ENCODE measurements around the gene THRB. TPM values are rescaled to one million over a fixed set of nuclear protein-coding genes. Genes with fewer than 3 reads are reported as not detected.

The THRB gene
- total RNA-seq, 4 donors from 2014 or later = 9.8 to 52.4 (median 31.3) TPM

DNA sequence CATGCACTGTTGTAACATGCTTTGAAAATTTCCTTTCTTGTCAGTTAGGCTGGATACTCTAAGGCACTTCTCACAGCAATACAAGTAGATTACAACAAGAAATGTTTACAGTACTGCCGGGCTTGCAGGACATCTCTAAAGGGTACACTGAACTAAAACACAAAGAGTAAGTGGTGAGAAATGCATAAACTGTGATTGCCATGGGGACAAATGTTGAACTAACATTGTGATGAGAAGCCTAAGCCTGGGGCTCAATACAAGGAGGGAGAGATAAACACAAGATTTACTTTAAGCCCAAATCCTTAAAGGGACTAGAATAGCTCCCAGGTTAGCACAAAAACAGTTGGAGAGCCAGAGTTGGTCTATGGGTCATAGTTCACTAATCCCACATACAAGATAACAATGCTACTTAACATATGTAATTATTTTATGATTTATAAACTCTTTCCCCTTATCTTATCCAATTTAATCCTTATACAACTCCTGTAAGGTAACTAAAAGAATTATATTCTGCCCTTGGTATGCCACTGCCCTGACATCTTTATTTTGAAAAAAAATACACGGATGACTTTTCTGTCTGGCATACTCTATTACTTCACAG is 126.9 kb downstream of the THRB start:
- Histone ChIP-seq H3K4me1 (peaks cover 23 to 73% (median 35%) of the 10 kb centered on the region in 4 donors), H3K36me3 (no peaks in the 10 kb centered on the region), H3K9me3 (no peaks in the 10 kb centered on the region), H3K4me3 (no peak overlapping the region), H3K27me3 (no peaks in the 10 kb centered on the region), H3K27ac (peak overlapping the region; percentile 53 to 67 (median 56))
- DNase-seq = no peak
- in situ Hi-C loops (cut with MboI; ENCODE audit: low pct_ligation_motif_present in 1 of 4, low pct_unique_long_range_greater_than_20kb in 1 of 4, low sequenced_read_pairs in 3 of 4) (no loop called here), intact Hi-C loops (cut with DNase I; ENCODE audit: low total_unique reads) (no loop called here)
- WGBS, 2 donors (ENCODE audit: low coverage in 1 of 2) = 43 to 67% methylated on average over 1 to 2 of the region's 2 CpGs
- TF ChIP-seq EP300 (IDR thresholded peaks at IDR 0.05; ENCODE audit: low read depth) (no peak), POLR2A (IDR thresholded peaks at IDR 0.05) (no peak), CTCF (IDR thresholded peaks at IDR 0.05) (no peak), POLR2AphosphoS5 (IDR thresholded peaks at IDR 0.05) (no peak)

- H3K4me1 ChIP-seq = peaks cover 23 to 68% (median 34%) of the 10 kb centered on the region in 4 donors
- DNase-seq = no peak
- TF ChIP-seq POLR2A (IDR thresholded peaks at IDR 0.05) (no peak), CTCF (IDR thresholded peaks at IDR 0.05) (no peak), POLR2AphosphoS5 (IDR thresholded peaks at IDR 0.05) (no peak), EP300 (IDR thresholded peaks at IDR 0.05; ENCODE audit: low read depth) (no peak)
- in situ Hi-C loops (cut with MboI; ENCODE audit: low pct_ligation_motif_present in 1 of 4, low pct_unique_long_range_greater_than_20kb in 1 of 4, low sequenced_read_pairs in 3 of 4) (no loop called here), intact Hi-C loops (cut with DNase I; ENCODE audit: low total_unique reads) (no loop called here)
- no peaks in the 10 kb centered on the region for H3K36me3 ChIP-seq
- 58% methylated on average over 3 of the region's 3 CpGs; no CpG with 5 or more reads in 1 of the 2 donors for whole genome bisulfite sequencing, 2 donors (ENCODE audit: low coverage in 1 of 2)
- H3K9me3 ChIP-seq = no peaks in the 10 kb centered on the region
- no peak overlapping the region for H3K4me3 ChIP-seq
- no peaks in the 10 kb centered on the region for H3K27me3 ChIP-seq
- H3K27ac ChIP-seq = peak overlapping the region; percentile 53 to 67 (median 56)
These were observed 127.4 kb downstream of the THRB start for GRCh38 chr3:24367216-24367615.

DNA sequence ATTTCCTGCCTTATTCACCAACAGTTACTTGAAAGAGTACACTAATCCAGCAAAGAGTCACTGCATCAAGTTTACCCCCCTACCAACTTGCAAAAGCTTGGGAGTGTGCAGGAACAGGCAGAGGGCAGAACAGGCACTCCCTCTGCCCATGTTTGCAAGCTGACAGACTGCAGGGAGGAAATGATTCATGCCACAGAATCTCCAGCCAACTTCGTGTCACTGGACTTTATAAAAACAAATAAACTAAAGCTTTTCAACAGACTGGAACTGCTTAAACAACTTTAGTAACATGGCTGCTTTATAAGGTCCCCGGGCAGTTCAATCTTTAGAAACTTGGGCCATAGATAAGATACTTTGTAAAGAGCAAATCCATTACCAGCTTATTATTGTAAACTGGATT is 129.5 kb downstream of the THRB start:
- Histone ChIP-seq H3K4me3 (no peak overlapping the region), H3K36me3 (no peaks in the 10 kb centered on the region), H3K4me1 (peaks cover 23 to 68% (median 34%) of the 10 kb centered on the region in 4 donors), H3K27ac (peak overlapping the region; percentile 30 to 67 (median 58)), H3K9me3 (no peaks in the 10 kb centered on the region), H3K27me3 (no peaks in the 10 kb centered on the region)
- TF ChIP-seq EP300 (IDR thresholded peaks at IDR 0.05; ENCODE audit: low read depth) (no peak), CTCF (IDR thresholded peaks at IDR 0.05) (peak in 1 of 5 experiments; percentile 6), POLR2AphosphoS5 (IDR thresholded peaks at IDR 0.05) (peak; percentile 32 to 61 (median 57))
- DNase-seq = peak; percentile 63
- 8 to 11% methylated on average over 1 to 2 of the region's 2 CpGs for WGBS, 2 donors (ENCODE audit: low coverage in 1 of 2)
- in situ Hi-C loops (cut with MboI; ENCODE audit: low pct_ligation_motif_present in 1 of 4, low pct_unique_long_range_greater_than_20kb in 1 of 4, low sequenced_read_pairs in 3 of 4) (no loop called here), intact Hi-C loops (cut with DNase I; ENCODE audit: low total_unique reads) (no loop called here)

DNA sequence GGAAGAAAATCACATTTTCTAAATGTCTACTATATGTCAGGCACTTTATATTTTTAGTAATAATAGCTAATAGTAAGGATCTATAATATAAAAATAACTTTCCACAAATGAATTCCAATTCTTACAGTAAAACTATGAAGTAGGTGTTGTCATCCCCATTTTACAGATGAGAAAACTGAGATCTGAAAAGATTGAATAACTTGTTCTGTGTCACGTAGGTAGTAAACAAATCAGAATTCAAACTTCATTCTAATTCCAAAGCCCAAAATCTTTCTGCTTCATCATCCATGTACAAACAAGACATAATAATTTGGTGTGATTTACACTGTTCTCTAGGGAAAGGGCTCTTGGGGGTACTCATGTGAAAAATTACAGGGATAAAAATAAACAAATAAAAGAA is 130.3 kb downstream of the THRB start:
- no peak overlapping the region for H3K4me3 ChIP-seq
- H3K27me3 ChIP-seq = no peaks in the 10 kb centered on the region
- peak overlapping the region in 1 of 4 donors; percentile 67 for H3K27ac ChIP-seq
- 58 to 88% methylated on average over 1 of the region's 1 CpG for WGBS, 2 donors (ENCODE audit: low coverage in 1 of 2)
- intact Hi-C loops (cut with DNase I; ENCODE audit: low total_unique reads) (no loop called here), in situ Hi-C loops (cut with MboI; ENCODE audit: low pct_ligation_motif_present in 1 of 4, low pct_unique_long_range_greater_than_20kb in 1 of 4, low sequenced_read_pairs in 3 of 4) (no loop called here)
- TF ChIP-seq CTCF (IDR thresholded peaks at IDR 0.05) = no peak
- TF ChIP-seq POLR2AphosphoS5 (IDR thresholded peaks at IDR 0.05) = no peak
- TF ChIP-seq EP300 (IDR thresholded peaks at IDR 0.05; ENCODE audit: low read depth) = no peak
- no peak for TF ChIP-seq POLR2A (IDR thresholded peaks at IDR 0.05)
- no peaks in the 10 kb centered on the region for H3K36me3 ChIP-seq
- no peak for DNase-seq
- peaks cover 20 to 61% (median 31%) of the 10 kb centered on the region in 4 donors for H3K4me1 ChIP-seq
- no peaks in the 10 kb centered on the region for H3K9me3 ChIP-seq
